K562 (cell line): ENCODE measurements around the gene RNF144A. TPM values are rescaled to one million over a fixed set of nuclear protein-coding genes. Genes with fewer than 3 reads are reported as not detected.
A peak's percentile ranks its signal among the peaks of the same experiment; 100 is the strongest.

Experiments
- ATF1 ChIP-seq, 2 experiments: fragments of 450-650 bp in 1 of 2; IDR thresholded peaks; 2 replicates each; pipeline ENCODE4 v1.6.1; 2016; ENCODE audit warnings: missing compliant biosample characterization in 1 of 2, missing genetic modification characterization in 1 of 2
- CREB3L1 ChIP-seq: fragments of 450-650 bp; IDR thresholded peaks from 2 replicates; pipeline ENCODE4 v1.6.1; 2014; ENCODE audit warnings: low read depth, mild to moderate bottlenecking, moderate library complexity, borderline replicate concordance
- DPF2 ChIP-seq: fragments of 450-650 bp; IDR thresholded peaks from 2 replicates; pipeline ENCODE4 v1.6.1; 2016
- FOXK1 ChIP-seq: sonication (generic); formaldehyde crosslinking; IDR thresholded peaks from 2 replicates; pipeline ENCODE4 v1.8.0; 2022; ENCODE audit warnings: missing genetic modification reagents, mild to moderate bottlenecking, borderline replicate concordance
- FOXP1 ChIP-seq: sonication (generic); formaldehyde crosslinking; IDR thresholded peaks from 2 replicates; pipeline ENCODE4 v1.8.0; 2022; ENCODE audit warnings: mild to moderate bottlenecking, missing genetic modification reagents
- GABPB1 ChIP-seq: sonication (generic); formaldehyde crosslinking; IDR thresholded peaks from 2 replicates; pipeline ENCODE4 v1.8.0; 2022; ENCODE audit warnings: mild to moderate bottlenecking, missing genetic modification reagents
- GATA2 ChIP-seq: sonication (generic); formaldehyde crosslinking; IDR thresholded peaks from 2 replicates; pipeline ENCODE4 v1.4.0; 2020; ENCODE audit warnings: mild to moderate bottlenecking, missing genetic modification reagents
- IRF2 ChIP-seq: sonication (generic); formaldehyde crosslinking; IDR thresholded peaks from 2 replicates; pipeline ENCODE4 v1.8.1; 2022; ENCODE audit warnings: mild to moderate bottlenecking, missing genetic modification reagents
- L3MBTL2 ChIP-seq: fragments of 450-650 bp; IDR thresholded peaks from 2 replicates; pipeline ENCODE4 v1.6.1; 2016; ENCODE audit warnings: mild to moderate bottlenecking, moderate library complexity
- MAZ ChIP-seq, 2 experiments: fragments of 450-650 bp in 1 of 2; sonication (generic) in 1 of 2; formaldehyde crosslinking; IDR thresholded peaks in 1 of 2; conservative IDR thresholded peaks in 1 of 2; 2 replicates each; pipeline versions ENCODE4 v1.4.0 to v1.5.0; 2020; ENCODE audit warnings: mild to moderate bottlenecking in 1 of 2, missing genetic modification reagents in 1 of 2
- NELFE ChIP-seq: IDR thresholded peaks from 2 replicates; pipeline ENCODE4 v1.6.1; 2011; ENCODE audit warnings: mild to moderate bottlenecking; ENCODE audit not compliant: insufficient read depth, insufficient read length
- RBM34 ChIP-seq: fragments of 200-400 bp; formaldehyde crosslinking; IDR thresholded peaks from 2 replicates; pipeline ENCODE4 v1.6.1; 2018; ENCODE audit warnings: low read length, borderline replicate concordance; ENCODE audit not compliant: insufficient read depth
- REST ChIP-seq, 2 experiments: fragments of 450-650 bp; formaldehyde crosslinking in 1 of 2; IDR thresholded peaks; 2 replicates each; pipeline versions ENCODE4 v1.4.0 to v1.6.1; 2014 to 2020; ENCODE audit warnings: mild to moderate bottlenecking in 2 of 2, borderline replicate concordance in 1 of 2, low read depth in 1 of 2
- U2AF1 ChIP-seq: fragments of 200-400 bp; formaldehyde crosslinking; optimal IDR thresholded peaks from 2 replicates; pipeline ENCODE3; 2017; ENCODE audit warnings: mild to moderate bottlenecking, low read depth, low read length, moderate library complexity
- ZBED1 ChIP-seq: IDR thresholded peaks from 2 replicates; pipeline ENCODE4 v1.6.1; 2014
- ZEB2 ChIP-seq: fragments of 450-650 bp; IDR thresholded peaks from 2 replicates; pipeline ENCODE4 v1.6.1; 2016
- ZKSCAN8 ChIP-seq: fragments of 200-800 bp; sonication (Bioruptor generic); IDR thresholded peaks from 2 replicates; pipeline ENCODE4 v1.6.1; 2016; ENCODE audit warnings: missing genetic modification characterization, missing compliant biosample characterization
- ZNF212 ChIP-seq: fragments of 450-650 bp; formaldehyde crosslinking; IDR thresholded peaks from 2 replicates; pipeline ENCODE4 v1.4.0; 2020; ENCODE audit warnings: mild to moderate bottlenecking
- ZNF644 ChIP-seq: fragments of 200-800 bp; sonication (Bioruptor generic); IDR thresholded peaks from 2 replicates; pipeline ENCODE4 v1.6.1; 2016; ENCODE audit warnings: low read depth, missing genetic modification characterization, missing compliant biosample characterization
- polyA plus RNA-seq, 8 experiments: library from polyadenylated mRNA; depleted of rRNA in 4 of 8; stranded (reverse) in 5 of 8; unstranded in 3 of 8; fragments of >200 nt; fragmentation: Nextera tagmentation in 2 of 8; fragmentation: Illumina TruSeq in 1 of 8; extraction: Ambion mirVana in 2 of 8; extraction: Trizol in 1 of 8; gene quantifications; 2 replicates each; pipeline versions ENCODE4 v1.2.1 to v1.2.3, GENCODE V29; 2011 to 2014; ENCODE audit warnings: inconsistent platforms in 1 of 8, missing spikeins in 1 of 8
- total RNA-seq, 7 experiments: library from RNA; depleted of rRNA in 6 of 7; stranded (reverse); fragments of >200 nt in 6 of 7; fragmentation: Illumina TruSeq in 2 of 7; extraction: Trizol in 2 of 7; gene quantifications; 2 replicates each; pipeline versions ENCODE4 v1.2.1 to v1.2.3, GENCODE V29; 2011 to 2021; ENCODE audit warnings: low replicate concordance in 1 of 7

The RNF144A gene
- total and polyA plus RNA-seq, 9 of the 15 experiments (the other 6 are each of a cell fraction or from before 2014, with no cell fraction given), result 0.96 to 11.3 (median 6.2) TPM

- TF ChIP-seq REST (IDR thresholded peaks at IDR 0.05; ENCODE audit: borderline replicate concordance) (peak; percentile 73; the same call in 1 of the 2 replicates), REST (CRISPR knock-in tag; IDR thresholded peaks at IDR 0.05; ENCODE audit: low read depth) (no peak), ZKSCAN8 (CRISPR knock-in tag) (no peak), RBM34 (no peak), L3MBTL2 (peak; percentile 44), ZNF644 (tag) (no peak), CREB3L1 (no peak), ZBED1 (no peak), GATA2 (CRISPR knock-in tag) (no peak), FOXK1 (CRISPR knock-in tag) (no peak), FOXP1 (CRISPR knock-in tag) (no peak), ATF1 (CRISPR knock-in tag; IDR thresholded peaks at IDR 0.05) (no peak), ATF1 (tag; IDR thresholded peaks at IDR 0.05) (no peak), GABPB1 (CRISPR knock-in tag) (no peak), IRF2 (CRISPR knock-in tag) (no peak), ZNF212 (CRISPR knock-in tag) (no peak), ZEB2 (no peak), NELFE (no peak), DPF2 (no peak), MAZ (CRISPR knock-in tag; conservative IDR thresholded peaks at IDR 0.05 in 1 of 2, IDR thresholded peaks at IDR 0.05 in 1 of 2) (0 out of 4 replicates have a peak, but pooled peaks of 1 of the 2 experiments have one; percentile 18), U2AF1 (no peak)
These were observed 166.6 kb downstream of the RNF144A start (continued) for GRCh38 chr2:7083580-7084509.
